ENCODE measurements around the gene ESPL1. TPM values are rescaled to one million over a fixed set of nuclear protein-coding genes. Genes with fewer than 3 reads are reported as not detected.

Gene ESPL1
- total RNA-seq, 1 experiment from 2014 or later: 61.4 TPM

DNA sequence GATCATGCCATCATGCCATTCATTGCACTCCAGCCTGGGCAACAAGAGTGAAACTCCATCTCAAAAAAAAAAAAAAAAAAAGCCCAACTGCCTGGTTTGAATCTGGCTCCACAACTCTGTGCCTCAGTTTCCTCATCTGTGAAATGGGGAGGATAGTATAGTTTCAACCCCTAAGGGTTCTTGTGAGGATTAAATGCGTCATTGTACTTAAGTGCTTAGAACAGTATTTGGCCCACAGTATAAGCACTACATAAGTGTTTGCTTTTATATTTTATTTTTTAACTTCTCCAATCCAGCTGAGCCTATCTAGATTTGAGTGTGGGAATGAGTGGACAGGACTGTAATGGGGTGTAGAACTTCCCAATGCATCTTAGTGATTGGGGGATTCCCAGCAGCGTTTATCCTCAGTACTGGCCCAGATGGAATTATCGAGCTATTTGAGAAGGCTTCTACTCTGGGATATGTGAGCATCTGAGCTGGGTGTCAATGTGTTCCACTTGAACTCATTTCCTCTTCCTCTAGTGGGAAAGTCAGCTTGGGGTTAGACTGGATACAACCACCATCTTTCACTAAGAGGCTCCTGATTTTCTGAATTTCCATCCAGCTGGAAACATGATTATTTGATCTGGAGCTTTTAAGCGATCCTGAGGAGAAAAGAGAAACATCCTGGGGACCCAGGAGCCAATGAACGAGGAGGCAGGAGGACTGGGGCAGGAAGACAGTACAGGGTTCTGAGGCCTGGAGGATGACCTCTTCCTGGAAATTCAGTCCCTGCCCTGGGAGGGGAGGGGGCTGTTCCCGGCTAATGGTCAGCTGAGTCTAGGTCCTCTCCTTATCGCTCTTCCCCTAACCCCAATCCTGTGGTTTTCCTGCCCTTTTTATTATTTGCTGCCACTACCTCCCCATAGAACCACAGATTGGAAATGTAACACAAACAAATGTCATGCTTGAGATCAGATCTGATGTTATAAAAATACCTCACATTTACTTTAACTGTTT is 9.3 kb upstream of the ESPL1 start (continued):
- TF ChIP-seq SP1 (CRISPR knock-in tag; conservative IDR thresholded peaks at IDR 0.05): no peak

DNA sequence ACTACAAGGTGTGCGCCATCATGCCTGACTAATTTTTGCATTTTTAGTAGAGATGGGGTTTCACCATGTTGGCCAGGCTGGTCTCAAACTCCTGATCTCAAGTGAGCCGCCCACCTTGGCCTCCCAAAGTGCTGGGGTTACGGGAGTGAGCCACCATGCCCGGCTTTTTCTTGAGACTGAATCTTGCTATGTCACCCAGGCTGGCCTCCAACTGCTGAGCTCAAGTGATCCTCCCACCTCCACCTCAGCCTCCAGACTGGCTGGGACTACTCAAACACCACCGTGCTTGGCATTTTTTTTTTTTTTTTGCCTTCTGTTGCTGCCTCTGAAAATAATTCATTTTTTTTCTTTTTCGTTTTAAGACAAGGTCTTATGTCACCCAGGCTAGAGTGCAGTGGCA is 8.2 kb upstream of the ESPL1 start:
- H3K4me3 Mint-ChIP-seq: no peak overlapping the region
- no peaks in the 10 kb centered on the region; the same call in 1 of the 2 replicates for H3K27me3 Mint-ChIP-seq (ENCODE audit: low read depth)
- TF ChIP-seq, protein P1, sequence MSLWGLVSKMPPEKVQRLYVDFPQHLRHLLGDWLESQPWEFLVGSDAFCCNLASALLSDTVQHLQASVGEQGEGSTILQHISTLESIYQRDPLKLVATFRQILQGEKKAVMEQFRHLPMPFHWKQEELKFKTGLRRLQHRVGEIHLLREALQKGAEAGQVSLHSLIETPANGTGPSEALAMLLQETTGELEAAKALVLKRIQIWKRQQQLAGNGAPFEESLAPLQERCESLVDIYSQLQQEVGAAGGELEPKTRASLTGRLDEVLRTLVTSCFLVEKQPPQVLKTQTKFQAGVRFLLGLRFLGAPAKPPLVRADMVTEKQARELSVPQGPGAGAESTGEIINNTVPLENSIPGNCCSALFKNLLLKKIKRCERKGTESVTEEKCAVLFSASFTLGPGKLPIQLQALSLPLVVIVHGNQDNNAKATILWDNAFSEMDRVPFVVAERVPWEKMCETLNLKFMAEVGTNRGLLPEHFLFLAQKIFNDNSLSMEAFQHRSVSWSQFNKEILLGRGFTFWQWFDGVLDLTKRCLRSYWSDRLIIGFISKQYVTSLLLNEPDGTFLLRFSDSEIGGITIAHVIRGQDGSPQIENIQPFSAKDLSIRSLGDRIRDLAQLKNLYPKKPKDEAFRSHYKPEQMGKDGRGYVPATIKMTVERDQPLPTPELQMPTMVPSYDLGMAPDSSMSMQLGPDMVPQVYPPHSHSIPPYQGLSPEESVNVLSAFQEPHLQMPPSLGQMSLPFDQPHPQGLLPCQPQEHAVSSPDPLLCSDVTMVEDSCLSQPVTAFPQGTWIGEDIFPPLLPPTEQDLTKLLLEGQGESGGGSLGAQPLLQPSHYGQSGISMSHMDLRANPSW (CRISPR knock-in tag; conservative IDR thresholded peaks at IDR 0.05; ENCODE audit: low read depth): no peak
- TF ChIP-seq ZNF263 (CRISPR knock-in tag; IDR thresholded peaks at IDR 0.05; ENCODE audit: low read depth) (no peak), KAT7 (CRISPR knock-in tag; IDR thresholded peaks at IDR 0.05; ENCODE audit: borderline replicate concordance) (no peak), ZNF532 (CRISPR knock-in tag; IDR thresholded peaks at IDR 0.05; ENCODE audit: borderline replicate concordance) (no peak), TEAD1 (CRISPR knock-in tag; IDR thresholded peaks at IDR 0.05) (no peak), GTF2I (CRISPR knock-in tag; conservative IDR thresholded peaks at IDR 0.05) (no peak), TEAD4 (CRISPR knock-in tag; IDR thresholded peaks at IDR 0.05) (no peak), ELF4 (CRISPR knock-in tag; IDR thresholded peaks at IDR 0.05; ENCODE audit: low read depth) (no peak), ZNF512 (CRISPR knock-in tag; IDR thresholded peaks at IDR 0.05; ENCODE audit: borderline replicate concordance) (no peak), MXD4 (CRISPR knock-in tag; IDR thresholded peaks at IDR 0.05; ENCODE audit: borderline replicate concordance) (no peak), ETV6 (CRISPR knock-in tag; IDR thresholded peaks at IDR 0.05) (no peak), SMAD3 (CRISPR knock-in tag; IDR thresholded peaks at IDR 0.05; ENCODE audit: borderline replicate concordance) (no peak)
- TF ChIP-seq, protein P2, sequence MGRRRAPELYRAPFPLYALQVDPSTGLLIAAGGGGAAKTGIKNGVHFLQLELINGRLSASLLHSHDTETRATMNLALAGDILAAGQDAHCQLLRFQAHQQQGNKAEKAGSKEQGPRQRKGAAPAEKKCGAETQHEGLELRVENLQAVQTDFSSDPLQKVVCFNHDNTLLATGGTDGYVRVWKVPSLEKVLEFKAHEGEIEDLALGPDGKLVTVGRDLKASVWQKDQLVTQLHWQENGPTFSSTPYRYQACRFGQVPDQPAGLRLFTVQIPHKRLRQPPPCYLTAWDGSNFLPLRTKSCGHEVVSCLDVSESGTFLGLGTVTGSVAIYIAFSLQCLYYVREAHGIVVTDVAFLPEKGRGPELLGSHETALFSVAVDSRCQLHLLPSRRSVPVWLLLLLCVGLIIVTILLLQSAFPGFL (CRISPR knock-in tag; IDR thresholded peaks at IDR 0.05; ENCODE audit: borderline replicate concordance): no peak
- TF ChIP-seq, protein P3, sequence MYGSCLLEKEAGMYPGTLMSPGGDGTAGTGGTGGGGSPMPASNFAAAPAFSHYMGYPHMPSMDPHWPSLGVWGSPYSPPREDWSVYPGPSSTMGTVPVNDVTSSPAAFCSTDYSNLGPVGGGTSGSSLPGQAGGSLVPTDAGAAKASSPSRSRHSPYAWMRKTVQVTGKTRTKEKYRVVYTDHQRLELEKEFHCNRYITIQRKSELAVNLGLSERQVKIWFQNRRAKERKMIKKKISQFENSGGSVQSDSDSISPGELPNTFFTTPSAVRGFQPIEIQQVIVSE (CRISPR knock-in tag; IDR thresholded peaks at IDR 0.05; ENCODE audit: borderline replicate concordance): no peak
- TF ChIP-seq, protein P4, sequence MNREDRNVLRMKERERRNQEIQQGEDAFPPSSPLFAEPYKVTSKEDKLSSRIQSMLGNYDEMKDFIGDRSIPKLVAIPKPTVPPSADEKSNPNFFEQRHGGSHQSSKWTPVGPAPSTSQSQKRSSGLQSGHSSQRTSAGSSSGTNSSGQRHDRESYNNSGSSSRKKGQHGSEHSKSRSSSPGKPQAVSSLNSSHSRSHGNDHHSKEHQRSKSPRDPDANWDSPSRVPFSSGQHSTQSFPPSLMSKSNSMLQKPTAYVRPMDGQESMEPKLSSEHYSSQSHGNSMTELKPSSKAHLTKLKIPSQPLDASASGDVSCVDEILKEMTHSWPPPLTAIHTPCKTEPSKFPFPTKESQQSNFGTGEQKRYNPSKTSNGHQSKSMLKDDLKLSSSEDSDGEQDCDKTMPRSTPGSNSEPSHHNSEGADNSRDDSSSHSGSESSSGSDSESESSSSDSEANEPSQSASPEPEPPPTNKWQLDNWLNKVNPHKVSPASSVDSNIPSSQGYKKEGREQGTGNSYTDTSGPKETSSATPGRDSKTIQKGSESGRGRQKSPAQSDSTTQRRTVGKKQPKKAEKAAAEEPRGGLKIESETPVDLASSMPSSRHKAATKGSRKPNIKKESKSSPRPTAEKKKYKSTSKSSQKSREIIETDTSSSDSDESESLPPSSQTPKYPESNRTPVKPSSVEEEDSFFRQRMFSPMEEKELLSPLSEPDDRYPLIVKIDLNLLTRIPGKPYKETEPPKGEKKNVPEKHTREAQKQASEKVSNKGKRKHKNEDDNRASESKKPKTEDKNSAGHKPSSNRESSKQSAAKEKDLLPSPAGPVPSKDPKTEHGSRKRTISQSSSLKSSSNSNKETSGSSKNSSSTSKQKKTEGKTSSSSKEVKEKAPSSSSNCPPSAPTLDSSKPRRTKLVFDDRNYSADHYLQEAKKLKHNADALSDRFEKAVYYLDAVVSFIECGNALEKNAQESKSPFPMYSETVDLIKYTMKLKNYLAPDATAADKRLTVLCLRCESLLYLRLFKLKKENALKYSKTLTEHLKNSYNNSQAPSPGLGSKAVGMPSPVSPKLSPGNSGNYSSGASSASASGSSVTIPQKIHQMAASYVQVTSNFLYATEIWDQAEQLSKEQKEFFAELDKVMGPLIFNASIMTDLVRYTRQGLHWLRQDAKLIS (CRISPR knock-in tag; IDR thresholded peaks at IDR 0.05; ENCODE audit: borderline replicate concordance): no peak
- TF ChIP-seq, protein P5, sequence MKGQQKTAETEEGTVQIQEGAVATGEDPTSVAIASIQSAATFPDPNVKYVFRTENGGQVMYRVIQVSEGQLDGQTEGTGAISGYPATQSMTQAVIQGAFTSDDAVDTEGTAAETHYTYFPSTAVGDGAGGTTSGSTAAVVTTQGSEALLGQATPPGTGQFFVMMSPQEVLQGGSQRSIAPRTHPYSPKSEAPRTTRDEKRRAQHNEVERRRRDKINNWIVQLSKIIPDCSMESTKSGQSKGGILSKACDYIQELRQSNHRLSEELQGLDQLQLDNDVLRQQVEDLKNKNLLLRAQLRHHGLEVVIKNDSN (CRISPR knock-in tag; IDR thresholded peaks at IDR 0.05): no peak
- no peaks in the 10 kb centered on the region for H3K9me3 Mint-ChIP-seq
- H3K27ac Mint-ChIP-seq: no peak overlapping the region
- POLR2A ChIA-PET: interaction anchor here (0.7 kb wide), 1 partner anchor 191 kb away, joined by 3 read pairs; no protein-coding TSS in a partner anchor
- DNase-seq (ENCODE audit: low spot score) (no peak), ATAC-seq (no peak)
- CTCF ChIA-PET: interaction anchor here (0.7 to 12.6 kb wide), 5 partner anchors 8 to 273 kb away, joined by 3 to 188 read pairs (median 4); partner anchors contain the start of gene ESPL1
- no peaks in the 10 kb centered on the region for H3K36me3 Mint-ChIP-seq
- H3K4me1 Mint-ChIP-seq: no peaks in the 10 kb centered on the region

All from WTC11 (cell line).